Right lobe of liver (tissue), 6 donors: Measurements from ENCODE around the gene APOL2. TPM values are rescaled to one million over a fixed set of nuclear protein-coding genes. Genes with fewer than 3 reads are reported as not detected.
"Not testable (repeated sequence)": the region's sequence is repeated elsewhere in the genome, so short reads cannot be mapped to it uniquely, and the experiment has no call there.

Experiments
- ATAC-seq, 4 donors: fragments of 200-7000 bp; cut with Tn5 transposase; one replicate each; pipeline ENCODE4 v1.9.1; 2020; ENCODE audit warnings: mild to moderate bottlenecking in 4 of 4, moderate library complexity in 4 of 4
- DNase-seq, 3 donors: peaks; one replicate each; pipeline ENCODE4 v3.0.0-alpha.2; 2020
- H3K27ac ChIP-seq, 3 donors: fragments of 200-600 bp; one replicate each; pipeline ENCODE4 v1.8.0; 2022
- H3K27me3 ChIP-seq, 2 donors: fragments of 200-600 bp; one replicate each; pipeline ENCODE4 v1.8.0; 2022
- H3K36me3 ChIP-seq, 4 donors: fragments of 200-600 bp; sonication (generic) in 1 of 4; one replicate each; pipeline versions ENCODE4 v1.5.1 to v1.8.0; 2017 to 2022; ENCODE audit warnings: control low read depth in 1 of 4
- H3K4me1 ChIP-seq, 4 donors: fragments of 200-600 bp; sonication (generic) in 1 of 4; one replicate each; pipeline versions ENCODE4 v1.5.1 to v1.8.0; 2017 to 2022; ENCODE audit warnings: control low read depth in 1 of 4
- H3K4me3 ChIP-seq, 3 donors: fragments of 200-600 bp; one replicate each; pipeline ENCODE4 v1.8.0; 2022
- H3K9me3 ChIP-seq, 4 donors: fragments of 200-600 bp; sonication (generic) in 1 of 4; one replicate each; pipeline versions ENCODE4 v1.5.1 to v1.8.0; 2017 to 2022; ENCODE audit warnings: control low read depth in 1 of 4
- POLR2A ChIP-seq: fragments of 450-650 bp; IDR thresholded peaks from one replicate; pipeline ENCODE4 v1.6.1; 2017; ENCODE audit warnings: antibody characterized with exemption, mild to moderate bottlenecking
- WGBS: methylation state at CpG from one replicate; pipeline ENCODE4 v1.1.6; 2018; ENCODE audit warnings: low coverage, low lambda C conversion rate; ENCODE audit not compliant: insufficient coverage; ENCODE audit errors: missing lambda C conversion rate; 5-methylcytosine and 5-hydroxymethylcytosine counted together
- intact Hi-C, 2 donors: fragments of 100-400 bp; cut with DNase I; formaldehyde crosslinking; loops; one replicate each; pipeline versions ENCODE4 v1.11.2 to v1.14.1; 2022
- total RNA-seq, 6 experiments: library from RNA; depleted of rRNA in 2 of 6; stranded (reverse); fragments of >200 nt in 2 of 6; fragmentation: NEBNext Ultra II Directional in 3 of 6; extraction: Animal tissue kit (Norgen Biotek cat#: 25700) in 3 of 6; gene quantifications; one replicate each; pipeline versions ENCODE4 v1.1.0 to v1.2.4, GENCODE V29; 2016 to 2023
- TF ChIP-seq, protein P1 (sequence below), 4 donors: fragments of 200-600 bp in 3 of 4; fragments of 450-650 bp in 1 of 4; IDR thresholded peaks; one replicate each; pipeline versions ENCODE4 v1.5.1 to v1.8.0; 2016 to 2022; ENCODE audit warnings: antibody characterized with exemption in 4 of 4, mild to moderate bottlenecking in 2 of 4
- donor health status: DM: no; HTN: yes; CAD: no.
- donor health status: DM: no; HTN: no; CAD: no.
- donor health status: DM: no; HTN: no; CAD: no.
- donor health status: DM: no; HTN: yes; CAD: no.
- donor health status: DM: no; HTN: yes; CAD: no.

Gene APOL2
- total RNA-seq, 6 experiments from 2014 or later = 40.8 to 121 (median 57.5) TPM

GRCh38 chr22:36202906-36203305 is 36.4 kb downstream of the APOL2 start:
- TF ChIP-seq, protein P1, sequence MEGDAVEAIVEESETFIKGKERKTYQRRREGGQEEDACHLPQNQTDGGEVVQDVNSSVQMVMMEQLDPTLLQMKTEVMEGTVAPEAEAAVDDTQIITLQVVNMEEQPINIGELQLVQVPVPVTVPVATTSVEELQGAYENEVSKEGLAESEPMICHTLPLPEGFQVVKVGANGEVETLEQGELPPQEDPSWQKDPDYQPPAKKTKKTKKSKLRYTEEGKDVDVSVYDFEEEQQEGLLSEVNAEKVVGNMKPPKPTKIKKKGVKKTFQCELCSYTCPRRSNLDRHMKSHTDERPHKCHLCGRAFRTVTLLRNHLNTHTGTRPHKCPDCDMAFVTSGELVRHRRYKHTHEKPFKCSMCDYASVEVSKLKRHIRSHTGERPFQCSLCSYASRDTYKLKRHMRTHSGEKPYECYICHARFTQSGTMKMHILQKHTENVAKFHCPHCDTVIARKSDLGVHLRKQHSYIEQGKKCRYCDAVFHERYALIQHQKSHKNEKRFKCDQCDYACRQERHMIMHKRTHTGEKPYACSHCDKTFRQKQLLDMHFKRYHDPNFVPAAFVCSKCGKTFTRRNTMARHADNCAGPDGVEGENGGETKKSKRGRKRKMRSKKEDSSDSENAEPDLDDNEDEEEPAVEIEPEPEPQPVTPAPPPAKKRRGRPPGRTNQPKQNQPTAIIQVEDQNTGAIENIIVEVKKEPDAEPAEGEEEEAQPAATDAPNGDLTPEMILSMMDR (IDR thresholded peaks at IDR 0.05) = peak in 2 of 4 donors; percentile 15 to 18
- H3K4me1 ChIP-seq = peaks cover 0 to 18% (median 6%) of the 10 kb centered on the region in 4 donors
- H3K27ac ChIP-seq, H3K4me3 ChIP-seq, H3K36me3 ChIP-seq, intact Hi-C loops, H3K9me3 ChIP-seq, H3K27me3 ChIP-seq: not testable (repeated sequence)
- peak in 1 of 3 donors; percentile 70 for DNase-seq
- ATAC-seq = peak; percentile 47 to 69 (median 56)
- WGBS = 13% methylated on average over 7 of the region's 8 CpGs

- no peak for TF ChIP-seq POLR2A
- TF ChIP-seq, protein P1 (IDR thresholded peaks at IDR 0.05) = no peak
- no peaks in the 10 kb centered on the region for H3K36me3 ChIP-seq
- H3K27me3 ChIP-seq = no peaks in the 10 kb centered on the region
- 38% methylated on average over 3 of the region's 13 CpGs for WGBS
- peaks cover 0 to 26% (median 11%) of the 10 kb centered on the region in 4 donors for H3K4me1 ChIP-seq
- DNase-seq = no peak
- intact Hi-C loops = no loop called here
- no peaks in the 10 kb centered on the region for H3K9me3 ChIP-seq
- H3K4me3 ChIP-seq = no peak within 1 kb of the TSS
- no peak within 1 kb of the TSS for H3K27ac ChIP-seq
- ATAC-seq = peak; percentile 12 to 41 (median 27)
Observed at GRCh38 chr22:36201630-36202319, 37.6 kb downstream of the APOL2 start, which contains the start of gene APOL4. APOL4 (minus strand) TSS chr22:36201809; CDS start chr22:36201734, 75 bp downstream.

GRCh38 chr22:36201025-36201424 is 38.3 kb downstream of the APOL2 start:
- intact Hi-C loops, DNase-seq, H3K27me3 ChIP-seq, H3K36me3 ChIP-seq, H3K9me3 ChIP-seq, H3K27ac ChIP-seq, ATAC-seq, H3K4me3 ChIP-seq: not testable (repeated sequence)
- 86% methylated on average over 1 of the region's 5 CpGs for whole genome bisulfite sequencing
- H3K4me1 ChIP-seq = peaks cover 0 to 26% (median 11%) of the 10 kb centered on the region in 4 donors

DNA sequence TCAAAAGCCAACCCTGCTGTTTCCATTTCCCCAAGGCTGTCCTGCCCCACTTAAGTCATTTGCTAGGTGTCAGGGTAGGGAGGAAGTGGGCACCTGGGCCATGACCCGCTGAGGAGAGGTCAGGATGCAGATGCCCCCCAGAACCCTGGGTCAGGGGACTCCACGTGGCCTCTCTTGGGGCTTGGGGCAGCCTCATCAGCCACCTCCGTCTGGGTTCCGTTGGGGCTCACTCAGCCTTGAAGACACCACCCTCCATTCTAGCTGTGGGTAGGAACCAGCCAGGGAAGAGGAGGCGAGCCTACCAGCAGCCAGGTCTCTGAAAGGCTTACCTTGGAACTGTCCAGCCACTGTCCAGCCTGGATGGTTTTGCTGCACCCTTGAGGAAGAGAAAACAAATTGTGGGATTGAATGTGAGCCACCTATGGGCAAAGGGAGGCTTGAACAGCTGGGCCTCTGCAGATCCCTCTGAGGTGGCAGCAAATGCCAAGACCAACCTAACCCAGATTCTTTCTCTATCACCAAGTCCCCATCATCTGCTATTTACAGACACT is 40.3 kb downstream of the APOL2 start:
- ATAC-seq = no peak
- H3K27ac ChIP-seq = no peak overlapping the region
- DNase-seq = no peak

More for the DNA sequence above, 40.3 kb downstream of the APOL2 start:
- intact Hi-C loops = loop anchor here in 1 of 2 donors (10.0 kb wide), 1 partner anchor 86 kb away; no protein-coding TSS in a partner anchor
- Histone ChIP-seq H3K9me3 (no peaks in the 10 kb centered on the region), H3K36me3 (no peaks in the 10 kb centered on the region), H3K27me3 (no peaks in the 10 kb centered on the region), H3K4me1 (peaks cover 0 to 32% (median 11%) of the 10 kb centered on the region in 4 donors), H3K4me3 (no peak overlapping the region)
- 40% methylated on average over 2 of the region's 5 CpGs for WGBS
- TF ChIP-seq POLR2A = no peak
- TF ChIP-seq, protein P1 (IDR thresholded peaks at IDR 0.05) = no peak
